GM11168 (cell line): Measurements from ENCODE around the gene SLC10A7.

ENCODE experiments used
- in situ Hi-C: fragments of 300-500 bp; cut with MboI; formaldehyde crosslinking; loops from one replicate; pipeline ENCODE4 v1.12.0; 2022; ENCODE audit warnings: low sequenced_read_pairs; ENCODE audit not compliant: unreplicated experiment

Gene SLC10A7

DNA sequence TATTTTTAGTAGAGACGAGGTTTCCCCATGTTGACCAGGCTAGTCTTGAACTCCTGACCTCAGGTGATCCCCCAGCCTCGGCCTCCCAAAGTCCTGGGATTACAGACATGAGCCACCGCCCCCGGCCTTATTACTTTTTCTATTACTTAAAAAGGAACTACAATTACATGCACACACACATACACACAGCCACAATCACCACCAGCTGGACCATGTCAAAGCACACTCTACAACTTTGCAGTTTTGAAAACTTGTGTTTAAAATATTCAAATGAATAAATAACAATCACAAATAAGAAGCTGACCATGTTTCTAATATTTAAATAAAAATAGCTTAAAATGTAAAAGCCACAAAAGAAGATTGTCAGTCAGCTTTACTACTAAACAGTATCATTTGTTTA, 23.4 kb downstream of the SLC10A7 start:
- in situ Hi-C loops = no loop called here

DNA sequence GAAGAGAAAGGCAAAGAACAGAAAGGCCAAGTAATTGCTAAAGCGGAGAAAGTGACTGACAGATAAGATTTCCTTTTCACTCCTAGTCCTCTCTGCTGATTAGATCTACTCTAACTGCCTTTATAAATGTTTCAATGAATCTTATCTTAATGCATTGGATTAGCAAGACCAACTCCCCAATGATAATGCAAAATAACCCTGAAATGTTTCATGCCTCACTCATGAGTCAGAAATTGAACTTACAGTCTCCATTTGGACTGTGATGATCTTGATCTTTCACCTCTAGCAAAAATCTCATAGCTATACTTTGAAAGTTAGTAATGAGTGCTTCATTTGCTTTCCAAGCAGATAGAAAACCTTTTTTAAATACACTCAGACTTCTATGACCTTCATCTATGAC, 26.5 kb downstream of the SLC10A7 start:
- in situ Hi-C loops = no loop called here

- in situ Hi-C loops = no loop called here
Measured at GRCh38 chr4:146494143-146494542, 27.6 kb downstream of the SLC10A7 start.

DNA sequence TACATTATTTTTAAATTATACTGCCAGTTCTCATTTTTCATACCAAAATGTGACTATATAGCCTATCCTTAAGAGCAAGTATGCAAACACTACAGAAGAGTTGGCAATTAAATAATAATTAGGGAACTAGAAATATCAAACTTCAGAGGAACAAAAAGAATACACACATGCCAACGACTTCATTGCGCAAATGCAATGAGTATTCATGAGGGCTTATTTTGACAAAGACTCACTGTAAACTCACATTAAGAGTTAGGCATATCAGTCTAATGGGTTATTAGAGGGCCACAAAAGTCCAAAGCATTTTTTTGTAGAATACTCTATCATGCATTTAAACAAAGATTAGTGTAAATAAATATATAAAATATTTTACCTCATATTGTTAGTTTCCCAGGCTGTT, 31.6 kb downstream of the SLC10A7 start:
- in situ Hi-C loops = no loop called here

GRCh38 chr4:146488495-146489174, 33.1 kb downstream of the SLC10A7 start:
- in situ Hi-C loops = no loop called here

GRCh38 chr4:146486565-146486964, 35.2 kb downstream of the SLC10A7 start:
- in situ Hi-C loops = no loop called here

- in situ Hi-C loops = no loop called here
Measured at GRCh38 chr4:146485968-146486367, 35.8 kb downstream of the SLC10A7 start.

DNA sequence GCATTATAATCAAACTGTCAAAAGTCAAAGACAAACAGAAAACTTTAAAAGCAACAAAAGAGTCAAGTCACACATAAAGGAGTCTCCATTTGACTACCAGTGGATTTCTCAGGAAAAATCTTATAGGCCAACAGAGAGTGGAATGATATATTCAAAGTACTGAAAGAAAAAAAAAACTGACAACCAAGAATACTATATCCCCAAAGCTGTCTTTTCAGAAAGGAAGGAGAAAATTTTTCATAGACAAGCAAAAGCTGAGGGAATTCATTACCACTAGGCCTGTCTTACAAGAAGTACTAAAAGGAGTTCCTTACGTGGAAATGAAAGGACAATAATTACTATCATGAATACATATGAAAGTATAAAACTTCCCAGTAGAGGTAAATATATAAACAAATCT, 39.0 kb downstream of the SLC10A7 start:
- in situ Hi-C loops = no loop called here

DNA sequence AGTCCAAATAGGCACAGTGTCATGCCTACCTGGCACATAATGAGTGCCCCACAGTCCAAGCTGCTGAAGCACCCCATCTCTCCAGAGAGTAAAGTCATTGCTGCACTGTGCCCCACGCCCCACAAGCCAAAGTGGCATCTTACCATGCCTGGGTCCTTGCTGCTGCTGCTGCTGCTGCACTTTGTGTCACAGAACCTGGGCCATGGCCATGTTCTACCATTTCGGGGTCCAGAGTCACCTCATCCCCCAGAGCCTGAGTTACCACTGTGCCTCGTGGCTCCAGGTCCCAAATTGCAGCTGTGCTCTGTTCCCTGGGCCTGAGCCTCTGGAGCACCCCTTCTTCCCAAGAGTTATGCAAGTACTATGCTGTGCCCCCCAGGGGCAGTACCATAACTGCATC, 40.5 kb downstream of the SLC10A7 start:
- in situ Hi-C loops = no loop called here

GRCh38 chr4:146478009-146478408, 43.7 kb downstream of the SLC10A7 start:
- in situ Hi-C loops = no loop called here

GRCh38 chr4:146477054-146477453, 44.7 kb downstream of the SLC10A7 start:
- in situ Hi-C loops = no loop called here

DNA sequence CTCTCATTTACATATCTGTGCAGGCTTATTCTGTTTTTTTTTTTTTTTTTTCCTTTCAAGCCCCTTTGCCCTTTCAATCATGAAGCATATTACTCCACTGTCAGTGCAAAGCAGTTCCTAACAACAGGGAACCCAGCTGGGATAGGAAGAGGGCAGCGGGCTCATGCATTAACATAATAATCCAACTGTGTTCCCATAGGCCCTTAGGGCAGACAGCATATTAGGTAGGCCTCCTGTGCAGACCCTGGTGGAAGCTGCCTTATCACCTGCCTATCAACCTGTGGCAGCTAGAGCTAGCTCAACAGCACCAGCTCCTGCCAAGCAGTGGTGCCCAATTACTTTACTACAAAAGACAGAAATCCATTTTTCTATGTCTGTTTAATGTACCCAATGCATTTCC, 49.3 kb downstream of the SLC10A7 start:
- in situ Hi-C loops = no loop called here

GRCh38 chr4:146470604-146471003, 51.1 kb downstream of the SLC10A7 start:
- in situ Hi-C loops = no loop called here

DNA sequence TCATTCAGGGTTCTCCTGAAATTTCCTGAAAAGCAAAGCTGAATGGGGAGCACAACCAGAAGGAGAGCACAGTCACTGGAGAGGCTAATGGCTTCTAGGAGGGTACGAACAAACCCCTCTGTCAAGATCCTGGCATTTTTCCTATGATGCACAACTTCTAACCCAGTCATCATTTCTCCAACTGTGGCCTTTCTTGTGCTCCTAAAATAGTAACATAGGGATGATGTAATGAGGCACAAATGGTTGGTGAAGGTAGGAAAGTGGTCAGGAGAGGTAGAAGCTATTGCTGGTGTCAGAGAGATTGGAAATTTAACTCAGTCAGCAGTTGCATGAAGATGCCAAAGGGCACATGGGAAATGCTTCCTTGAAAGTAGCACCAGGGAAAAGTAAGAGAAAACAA, 52.7 kb downstream of the SLC10A7 start:
- in situ Hi-C loops = no loop called here

GRCh38 chr4:146465628-146466027, 56.1 kb downstream of the SLC10A7 start:
- in situ Hi-C loops = no loop called here

DNA sequence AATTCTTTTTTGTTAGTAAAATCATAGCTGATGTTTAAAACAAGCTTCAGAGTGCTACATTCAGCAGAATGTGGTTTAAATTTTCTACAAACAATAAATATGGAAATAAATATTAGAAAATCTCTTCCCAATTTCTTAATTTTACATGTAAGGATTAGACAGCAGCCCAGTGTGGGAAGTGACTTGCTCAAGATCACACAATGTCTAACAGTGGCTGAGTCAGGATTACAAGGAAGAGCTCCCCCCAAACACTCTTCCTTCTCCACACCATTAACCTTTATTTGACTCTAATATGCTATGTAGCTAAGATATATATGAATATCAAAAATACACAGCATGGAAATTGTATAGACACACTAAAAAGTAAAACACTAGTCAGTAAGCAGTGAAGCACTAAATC, 59.5 kb downstream of the SLC10A7 start:
- in situ Hi-C loops = no loop called here

DNA sequence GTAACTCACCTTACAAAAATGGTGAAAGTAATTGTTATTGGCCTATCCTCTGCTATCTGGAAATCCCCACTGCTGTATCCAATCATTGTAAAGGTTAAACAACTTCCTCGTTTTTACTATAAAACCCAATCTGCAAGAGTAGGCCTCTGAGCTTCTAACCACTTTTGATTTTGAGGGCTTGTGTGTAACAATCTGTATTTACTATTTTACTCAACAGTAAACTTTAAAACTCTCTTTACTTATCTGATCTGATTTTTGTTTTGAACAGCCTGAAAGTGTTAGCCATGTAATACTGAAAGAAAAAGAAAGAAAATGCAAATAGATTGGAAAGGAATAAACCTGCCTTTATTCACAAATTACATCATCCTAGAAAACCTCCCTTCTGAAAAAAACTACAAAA, 63.1 kb downstream of the SLC10A7 start:
- in situ Hi-C loops = no loop called here

DNA sequence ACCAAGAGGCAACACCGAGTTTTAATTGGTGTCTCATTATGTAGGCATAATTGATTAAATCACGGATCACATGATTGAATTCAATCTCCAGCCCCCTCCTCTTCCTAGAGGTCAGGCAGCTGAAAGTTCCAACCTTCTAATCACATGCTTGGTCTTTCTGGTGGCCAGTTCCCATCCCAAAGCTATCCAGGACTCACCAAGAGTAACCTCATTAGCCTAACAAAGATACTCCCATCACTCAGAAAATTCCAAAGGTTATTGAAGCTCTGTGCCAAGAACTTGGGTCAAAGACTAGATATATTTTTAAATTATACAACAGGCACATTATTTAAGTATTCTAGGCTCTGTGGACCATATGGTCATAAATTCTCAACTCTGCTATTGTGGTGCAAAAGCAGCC, 65.1 kb downstream of the SLC10A7 start:
- in situ Hi-C loops = no loop called here

DNA sequence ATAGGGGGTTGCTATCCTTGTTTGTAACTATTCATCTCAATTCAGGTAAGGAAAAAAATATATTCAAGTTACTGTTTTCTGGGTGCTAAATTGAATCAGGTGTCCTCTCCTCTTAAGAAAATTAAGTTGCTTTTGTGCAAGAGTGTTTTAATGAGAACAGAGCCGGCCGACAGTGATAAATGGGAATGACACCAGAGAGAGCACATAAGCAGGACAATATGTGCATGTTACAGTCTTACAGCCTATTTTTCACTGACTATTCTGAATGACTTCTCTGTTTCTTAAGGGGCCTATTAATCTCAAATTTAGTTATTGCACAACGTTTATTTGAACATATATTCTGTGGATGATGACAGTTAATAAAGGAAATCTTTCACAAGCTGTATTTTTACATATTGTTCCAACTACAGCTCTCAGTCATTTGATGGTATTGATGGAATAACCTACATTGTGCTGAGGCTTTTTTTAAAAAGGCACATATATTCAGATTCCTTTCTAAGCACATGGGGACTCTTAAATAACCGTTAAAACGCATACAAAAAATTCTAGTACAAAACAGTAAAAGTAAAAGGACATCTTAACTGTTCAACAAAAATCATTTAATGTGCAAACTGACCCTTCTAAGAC, 68.4 kb downstream of the SLC10A7 start:
- in situ Hi-C loops = no loop called here

GRCh38 chr4:146450524-146450923, 71.2 kb downstream of the SLC10A7 start:
- in situ Hi-C loops = no loop called here

- in situ Hi-C loops = no loop called here
Measured at GRCh38 chr4:146446555-146446954, 75.2 kb downstream of the SLC10A7 start.
